ENCODE results near the gene ADAMTS9.

- TF ChIP-seq CTCF (conservative IDR thresholded peaks at IDR 0.05; ENCODE audit: low read length): no peak
- TF ChIP-seq EZH2phosphoT487 (IDR thresholded peaks at IDR 0.05; ENCODE audit: borderline replicate concordance): no peak
Measured at GRCh38 chr3:64563751-64564150, 124.0 kb downstream of the ADAMTS9 start.

Measured in Loucy (cell line).